Upper lobe of right lung (tissue), 1 donor: ENCODE measurements around the gene TBX10. TPM values are rescaled to one million over a fixed set of nuclear protein-coding genes. Genes with fewer than 3 reads are reported as not detected.

Experiments
- ATAC-seq: fragments of 200-7000 bp; cut with Tn5 transposase; one replicate; pipeline ENCODE4 v1.9.1; 2020; ENCODE audit warnings: mild to moderate bottlenecking, moderate library complexity
- DNase-seq: peaks from one replicate; pipeline ENCODE4 v3.0.0-alpha.2; 2020
- H3K27ac ChIP-seq: fragments of 200-600 bp; one replicate; pipeline ENCODE4 v1.8.0; 2022
- H3K27me3 ChIP-seq: fragments of 200-600 bp; one replicate; pipeline ENCODE4 v1.8.0; 2022; ENCODE audit warnings: mild to moderate bottlenecking
- H3K36me3 ChIP-seq: fragments of 200-600 bp; one replicate; pipeline ENCODE4 v1.8.0; 2022
- H3K4me1 ChIP-seq: fragments of 200-600 bp; one replicate; pipeline ENCODE4 v1.8.0; 2022
- H3K4me3 ChIP-seq: fragments of 200-600 bp; one replicate; pipeline ENCODE4 v1.8.0; 2022; ENCODE audit warnings: mild to moderate bottlenecking
- H3K9me3 ChIP-seq: fragments of 200-600 bp; one replicate; pipeline ENCODE4 v1.8.0; 2022
- CTCF ChIP-seq: fragments of 200-600 bp; IDR thresholded peaks from one replicate; pipeline ENCODE4 v1.8.0; 2022; ENCODE audit warnings: antibody characterized with exemption
- intact Hi-C: fragments of 100-400 bp; cut with DNase I; formaldehyde crosslinking; loops from one replicate; pipeline ENCODE4 v1.11.0; 2022
- total RNA-seq: library from RNA; stranded (reverse); fragmentation: NEBNext Ultra II Directional; extraction: Animal tissue kit (Norgen Biotek cat#: 25700); gene quantifications from one replicate; pipeline ENCODE4 v1.2.1, GENCODE V29; 2021
- donor health status: DM: no; HTN: yes; CAD: no; lungs with severe emphysema.

Gene TBX10
- total RNA-seq, 1 donor from 2014 or later: not detected

- no peaks in the 10 kb centered on the region for H3K9me3 ChIP-seq
- no peak overlapping the region for H3K27ac ChIP-seq
- ATAC-seq: no peak
- intact Hi-C loops: loop anchor here (5.0 kb wide), 1 partner anchor 48 kb away; no protein-coding TSS in a partner anchor
- peaks cover 6% of the 10 kb centered on the region for H3K4me1 ChIP-seq
- no peak for TF ChIP-seq CTCF
- H3K36me3 ChIP-seq: no peaks in the 10 kb centered on the region
- peak; percentile 64 for DNase-seq
- no peaks in the 10 kb centered on the region for H3K27me3 ChIP-seq
- no peak overlapping the region for H3K4me3 ChIP-seq
These were observed 5.7 kb downstream of the TBX10 start for GRCh38 chr11:67633758-67634365.

- Histone ChIP-seq H3K4me3 (no peak overlapping the region), H3K4me1 (peaks cover 6% of the 10 kb centered on the region), H3K27ac (no peak overlapping the region), H3K27me3 (no peaks in the 10 kb centered on the region), H3K9me3 (no peaks in the 10 kb centered on the region), H3K36me3 (no peaks in the 10 kb centered on the region)
- DNase-seq (no peak), ATAC-seq (no peak)
- intact Hi-C loops: loop anchor here (5.0 kb wide), 1 partner anchor 49 kb away; no protein-coding TSS in a partner anchor
- no peak for TF ChIP-seq CTCF
These were observed 6.4 kb downstream of the TBX10 start for GRCh38 chr11:67632982-67633755.

- ATAC-seq: no peak
- peak; percentile 70 for DNase-seq
- no peaks in the 10 kb centered on the region for H3K27me3 ChIP-seq
- intact Hi-C loops: loop anchor here (5.0 kb wide), 1 partner anchor 50 kb away; no protein-coding TSS in a partner anchor
- H3K4me3 ChIP-seq: no peak overlapping the region
- TF ChIP-seq CTCF: no peak
- H3K36me3 ChIP-seq: no peaks in the 10 kb centered on the region
- H3K9me3 ChIP-seq: no peaks in the 10 kb centered on the region
- peaks cover 6% of the 10 kb centered on the region for H3K4me1 ChIP-seq
- no peak overlapping the region for H3K27ac ChIP-seq
These were observed 7.2 kb downstream of the TBX10 start for GRCh38 chr11:67632175-67632981.

GRCh38 chr11:67631853-67632174, 7.7 kb downstream of the TBX10 start:
- TF ChIP-seq CTCF: no peak
- H3K4me1 ChIP-seq: peaks cover 6% of the 10 kb centered on the region
- H3K9me3 ChIP-seq: no peaks in the 10 kb centered on the region
- ATAC-seq (no peak), DNase-seq (no peak)
- no peak overlapping the region for H3K27ac ChIP-seq
- no peaks in the 10 kb centered on the region for H3K27me3 ChIP-seq
- intact Hi-C loops: loop anchor here (5.0 kb wide), 1 partner anchor 50 kb away; no protein-coding TSS in a partner anchor
- H3K4me3 ChIP-seq: no peak overlapping the region
- H3K36me3 ChIP-seq: no peaks in the 10 kb centered on the region

GRCh38 chr11:67631411-67631810, 8.2 kb downstream of the TBX10 start:
- no peaks in the 10 kb centered on the region for H3K27me3 ChIP-seq
- no peak for TF ChIP-seq CTCF
- DNase-seq: peak; percentile 69
- H3K4me1 ChIP-seq: peaks cover 6% of the 10 kb centered on the region
- no peak overlapping the region for H3K27ac ChIP-seq
- no peaks in the 10 kb centered on the region for H3K9me3 ChIP-seq
- H3K36me3 ChIP-seq: no peaks in the 10 kb centered on the region
- intact Hi-C loops: loop anchor here (5.0 kb wide), 1 partner anchor 51 kb away; no protein-coding TSS in a partner anchor
- ATAC-seq: no peak
- no peak overlapping the region for H3K4me3 ChIP-seq
